HK-2 (cell line): ENCODE data around the gene PTPRD.

Experiments
- DNase-seq: peaks from one replicate; pipeline ENCODE4 v3.0.0-alpha.2; 2018; ENCODE audit not compliant: unreplicated experiment

The PTPRD gene

DNA sequence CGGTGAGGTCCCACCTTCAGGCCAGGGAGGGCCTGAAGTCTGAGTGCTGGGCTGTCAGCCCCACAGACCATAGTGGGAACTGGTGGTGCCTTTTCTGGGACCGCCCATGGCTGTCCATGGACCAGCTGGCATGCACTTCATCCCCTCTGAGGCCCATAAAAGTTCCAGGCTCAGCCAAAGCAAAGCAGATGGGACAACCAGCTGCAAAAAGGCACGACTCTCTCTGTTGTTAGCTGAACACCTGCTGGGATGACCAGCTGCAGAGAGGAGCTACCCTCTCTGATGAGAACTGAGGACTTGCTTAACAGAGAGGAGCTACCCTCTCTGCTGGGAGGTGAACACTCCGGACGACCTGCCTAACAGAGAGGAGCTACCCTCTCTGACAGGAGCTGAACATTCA, 1968.9 kb downstream of the PTPRD start:
- no peak for DNase-seq

DNA sequence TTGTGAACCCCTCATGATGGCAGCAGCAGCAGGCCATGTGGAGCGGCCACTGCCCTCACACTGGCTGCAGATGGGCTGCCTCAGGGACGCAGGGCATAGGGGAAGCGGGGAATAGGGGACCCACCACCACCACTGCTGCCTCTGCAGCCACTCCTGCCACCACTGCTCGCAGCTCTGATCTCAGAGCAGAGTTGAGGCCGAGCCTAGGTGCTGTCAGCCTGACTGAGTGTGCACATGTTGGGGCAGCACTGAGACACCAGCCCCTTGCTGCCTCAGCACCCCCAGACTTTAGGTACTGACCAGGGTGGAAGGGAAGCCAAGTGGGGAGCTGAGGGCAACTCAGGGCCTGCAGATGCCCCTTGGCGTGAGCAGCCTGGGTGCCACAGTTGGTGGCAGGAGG, 1969.3 kb downstream of the PTPRD start:
- DNase-seq: no peak

DNA sequence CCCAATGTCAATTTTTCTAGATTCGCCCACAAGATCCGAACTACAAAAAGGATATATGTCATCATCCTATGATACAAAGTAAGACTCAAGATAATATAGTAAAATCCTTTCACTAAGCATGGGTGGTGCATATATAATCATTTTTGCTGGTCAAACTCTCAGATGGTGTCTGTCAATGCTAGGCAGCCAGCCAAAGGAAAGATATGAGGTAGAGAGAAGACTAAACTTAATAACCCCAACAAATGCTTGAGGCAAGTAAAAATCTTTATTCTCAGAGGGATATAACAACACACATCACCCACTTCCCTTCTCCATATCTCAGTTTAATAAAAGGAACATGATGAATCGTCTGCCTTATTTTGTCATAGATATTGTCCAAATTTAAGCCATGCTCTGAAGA, 1972.0 kb downstream of the PTPRD start:
- no peak for DNase-seq

DNA sequence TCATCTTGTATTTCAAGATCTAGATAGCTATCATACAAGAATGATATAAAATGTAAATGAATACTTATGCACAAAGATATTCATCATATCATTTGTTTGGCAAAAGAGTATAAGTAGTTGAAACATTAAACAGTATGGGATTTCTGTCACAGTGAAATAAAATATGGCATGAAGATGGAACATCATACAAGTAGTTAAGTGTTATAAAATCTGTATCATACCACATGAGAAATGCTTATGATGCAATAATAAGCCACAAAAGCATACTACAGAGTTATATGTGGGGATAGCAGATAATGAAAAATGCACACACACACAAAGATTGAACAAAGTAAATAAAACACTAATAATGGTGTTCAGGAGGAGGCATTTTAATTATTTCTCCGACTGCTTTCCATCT, 1975.2 kb downstream of the PTPRD start:
- DNase-seq: no peak

DNA sequence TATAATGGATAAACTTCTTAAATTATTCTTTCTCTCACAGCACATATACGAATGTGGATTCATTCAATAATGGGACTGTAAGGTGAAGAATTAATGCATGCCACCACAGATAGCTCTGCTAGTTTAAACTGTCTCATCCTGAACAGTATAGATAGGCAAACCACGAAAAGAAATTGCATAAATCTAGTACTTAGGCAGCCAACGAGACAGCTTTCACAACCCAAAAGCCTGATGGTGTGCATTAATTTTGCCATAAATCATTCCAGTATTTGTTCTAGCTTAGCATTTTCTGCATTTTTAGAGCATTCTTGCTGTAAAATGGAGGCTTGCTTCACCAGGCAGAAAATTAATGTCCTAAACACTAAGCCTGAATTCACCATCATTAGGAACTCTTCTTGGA, 1979.0 kb downstream of the PTPRD start:
- no peak for DNase-seq

DNA sequence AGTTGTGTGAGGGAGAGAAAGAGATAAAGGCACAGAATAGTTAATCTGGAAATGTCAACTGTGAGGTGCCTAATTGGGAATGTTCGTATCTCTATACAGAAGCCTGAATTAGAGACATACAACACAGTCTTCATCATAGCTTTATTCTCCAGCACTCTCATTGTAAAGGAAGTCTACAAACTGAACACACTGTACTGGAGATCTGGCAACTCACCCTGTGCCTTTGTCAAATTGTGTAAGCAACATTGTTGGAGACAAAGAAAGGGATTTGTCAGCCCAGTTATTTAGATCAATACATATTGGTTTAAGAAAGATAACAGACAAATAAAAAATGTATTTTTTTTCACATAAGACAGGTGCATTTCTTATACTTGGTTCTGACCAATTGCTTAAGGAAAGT, 1980.3 kb downstream of the PTPRD start:
- no peak for DNase-seq

DNA sequence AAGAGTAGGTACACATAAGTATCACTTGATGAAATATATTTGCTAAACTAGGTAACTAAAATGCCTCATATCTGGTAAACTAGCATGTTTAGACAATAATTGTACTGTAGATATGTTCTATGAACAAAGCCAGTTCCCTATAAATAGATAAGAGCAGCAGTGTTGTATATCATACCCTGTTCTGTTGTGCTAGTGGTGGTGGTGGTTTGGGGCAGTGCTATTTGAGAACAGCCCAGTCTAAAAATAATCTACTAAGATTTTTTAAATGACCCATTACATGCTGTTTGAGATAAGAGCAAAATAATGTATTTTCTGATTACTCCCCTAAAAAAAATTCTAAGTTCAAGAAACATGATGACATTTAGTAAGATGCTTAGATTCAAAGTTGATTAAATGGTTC, 1984.0 kb downstream of the PTPRD start:
- no peak for DNase-seq

DNA sequence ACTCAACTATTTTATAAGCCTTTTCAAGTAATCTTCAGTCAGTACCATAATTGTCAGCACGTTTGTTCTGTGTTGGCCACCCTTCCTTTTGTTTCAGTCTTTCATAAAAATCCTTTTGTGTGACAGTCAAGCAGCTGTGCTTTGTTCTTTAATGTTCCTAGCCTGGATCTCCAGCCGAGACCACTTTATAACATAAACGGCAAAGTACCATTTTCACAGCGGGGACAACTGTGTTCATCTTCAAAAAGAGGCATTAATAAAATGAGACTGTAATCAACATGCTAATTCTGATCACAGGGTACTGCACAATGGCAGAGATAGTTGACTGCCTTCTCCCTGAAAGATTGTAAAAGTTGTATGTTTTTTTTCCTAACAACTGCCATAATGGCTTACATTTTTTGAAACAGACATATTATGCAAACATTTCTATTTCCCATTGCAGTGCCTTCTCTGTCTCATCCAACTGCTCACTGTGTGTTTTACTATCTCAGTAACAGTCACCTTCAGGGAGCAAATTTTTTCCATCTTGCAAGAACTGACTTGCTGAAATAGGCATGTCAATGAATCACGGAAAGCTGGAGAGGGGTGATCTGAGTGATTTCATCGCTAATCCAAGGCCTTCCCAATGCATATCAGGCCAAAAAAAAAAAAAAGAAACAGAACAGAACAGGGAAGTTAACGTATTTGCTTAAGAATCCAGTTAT, 1984.7 kb downstream of the PTPRD start:
- DNase-seq: no peak

GRCh38 chr9:8622871-8623270, 1989.9 kb downstream of the PTPRD start:
- DNase-seq: no peak

DNA sequence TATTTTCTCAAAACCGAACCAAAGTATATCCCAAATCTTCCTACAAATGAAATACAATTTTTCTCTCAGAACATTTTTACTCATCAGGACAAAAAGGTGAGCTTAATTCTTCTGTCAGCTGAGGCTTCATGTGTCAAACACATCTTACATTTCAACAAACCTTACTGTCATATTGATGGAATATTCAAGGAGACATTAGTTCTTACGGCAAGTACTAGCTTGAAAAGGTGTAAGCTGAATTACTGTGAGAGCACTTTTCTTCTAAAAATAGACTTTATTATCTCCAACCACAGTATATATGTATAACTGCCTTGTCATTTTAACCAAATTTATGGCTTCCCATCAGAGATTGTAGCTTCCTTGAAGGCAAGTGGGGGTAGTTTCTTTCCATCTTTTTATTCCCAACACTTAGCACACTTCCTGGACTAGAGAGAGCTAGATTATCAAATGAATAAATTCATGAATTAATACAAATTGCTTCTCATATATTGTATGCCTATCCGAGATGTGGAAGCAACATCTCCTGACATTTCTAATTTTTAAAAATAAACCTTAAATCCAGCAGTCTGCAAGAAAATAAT, 1990.5 kb downstream of the PTPRD start:
- DNase-seq: no peak

DNA sequence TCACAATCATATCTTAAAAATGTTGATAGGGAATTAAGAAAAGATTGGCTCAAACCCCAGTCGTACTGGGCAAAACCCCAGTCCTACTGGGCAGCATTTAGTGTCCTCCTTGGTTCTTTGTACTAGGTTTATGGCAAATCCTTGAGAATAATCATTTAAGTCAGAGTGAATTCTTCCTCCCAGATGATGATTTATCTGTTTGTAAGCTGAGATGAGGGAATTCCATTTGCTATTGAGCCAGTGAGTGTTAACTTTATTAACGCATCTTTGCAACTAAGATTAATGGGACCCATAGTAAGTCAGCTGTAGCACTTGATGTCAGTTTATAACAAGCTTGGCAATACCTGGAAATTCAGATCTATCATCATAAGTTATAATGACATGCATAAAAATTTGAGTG, 1991.4 kb downstream of the PTPRD start:
- DNase-seq: no peak

GRCh38 chr9:8616414-8616813, 1996.4 kb downstream of the PTPRD start:
- DNase-seq: no peak

DNA sequence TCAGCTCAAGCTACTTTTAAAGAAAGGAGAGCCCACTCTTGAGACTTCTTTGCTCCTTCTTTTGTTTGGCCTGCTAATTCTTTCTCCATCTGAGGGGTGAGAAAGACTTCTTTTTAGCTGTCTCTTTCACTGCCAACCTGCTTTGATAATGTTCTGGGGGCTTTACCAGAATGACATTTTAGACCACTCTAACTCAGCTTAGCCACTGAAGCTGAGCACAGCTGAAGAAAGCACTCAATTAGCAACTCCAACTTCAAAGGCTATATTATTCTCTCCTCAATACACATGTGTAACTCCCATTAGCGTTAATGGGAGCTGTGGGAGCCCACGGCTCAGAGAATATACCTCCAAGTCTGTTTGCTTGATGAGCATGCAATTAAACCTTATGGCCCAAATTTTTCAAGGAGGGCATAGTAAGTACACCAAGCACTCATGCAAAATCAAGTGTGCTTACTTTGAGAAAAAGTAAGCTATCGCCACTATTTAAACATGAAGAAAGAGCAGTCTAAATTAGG, 1997.8 kb downstream of the PTPRD start:
- DNase-seq: no peak

- no peak for DNase-seq
Measured at GRCh38 chr9:8613346-8613825, 1999.4 kb downstream of the PTPRD start.

- DNase-seq: no peak
Measured at GRCh38 chr9:8611153-8611552, 2001.6 kb downstream of the PTPRD start.

DNA sequence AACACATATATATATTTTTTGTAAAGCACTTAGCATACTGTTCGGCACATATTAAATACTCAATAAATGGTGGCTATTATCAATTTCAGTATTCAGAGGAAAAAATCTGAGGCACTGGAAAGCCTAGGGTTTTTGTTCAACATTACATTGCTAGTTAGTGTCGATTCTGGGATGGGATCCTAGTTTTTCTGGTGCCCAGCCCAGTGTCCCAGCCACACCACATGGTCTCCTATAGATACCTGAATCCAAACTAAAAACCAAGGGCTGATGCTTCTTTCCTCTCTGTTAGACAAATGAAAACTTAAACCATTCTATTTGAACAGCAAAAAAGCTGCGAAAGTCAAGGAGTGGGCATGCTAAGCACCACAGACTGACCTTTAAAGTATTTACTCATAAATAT, 2002.5 kb downstream of the PTPRD start:
- no peak for DNase-seq

GRCh38 chr9:8605096-8605495, 2007.7 kb downstream of the PTPRD start:
- DNase-seq: no peak

DNA sequence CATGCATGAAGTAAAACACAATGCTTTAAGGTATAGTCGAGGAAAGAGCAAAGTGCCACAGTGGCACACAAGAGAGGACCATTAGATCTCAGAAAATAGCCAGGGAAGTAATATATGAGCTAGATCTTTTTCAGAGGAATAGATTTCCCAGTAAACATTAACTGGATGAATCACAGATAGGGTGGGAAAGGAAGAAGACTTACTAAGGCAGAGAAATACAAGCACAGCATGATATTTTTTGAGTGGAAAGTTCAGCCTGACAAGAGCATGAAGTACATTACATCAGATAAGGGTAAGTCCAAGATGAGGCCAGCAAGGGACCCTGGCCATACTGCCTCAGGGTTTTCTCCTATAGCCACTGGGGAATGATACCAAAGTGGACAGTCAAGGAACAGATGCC, 2008.6 kb downstream of the PTPRD start:
- DNase-seq: no peak

DNA sequence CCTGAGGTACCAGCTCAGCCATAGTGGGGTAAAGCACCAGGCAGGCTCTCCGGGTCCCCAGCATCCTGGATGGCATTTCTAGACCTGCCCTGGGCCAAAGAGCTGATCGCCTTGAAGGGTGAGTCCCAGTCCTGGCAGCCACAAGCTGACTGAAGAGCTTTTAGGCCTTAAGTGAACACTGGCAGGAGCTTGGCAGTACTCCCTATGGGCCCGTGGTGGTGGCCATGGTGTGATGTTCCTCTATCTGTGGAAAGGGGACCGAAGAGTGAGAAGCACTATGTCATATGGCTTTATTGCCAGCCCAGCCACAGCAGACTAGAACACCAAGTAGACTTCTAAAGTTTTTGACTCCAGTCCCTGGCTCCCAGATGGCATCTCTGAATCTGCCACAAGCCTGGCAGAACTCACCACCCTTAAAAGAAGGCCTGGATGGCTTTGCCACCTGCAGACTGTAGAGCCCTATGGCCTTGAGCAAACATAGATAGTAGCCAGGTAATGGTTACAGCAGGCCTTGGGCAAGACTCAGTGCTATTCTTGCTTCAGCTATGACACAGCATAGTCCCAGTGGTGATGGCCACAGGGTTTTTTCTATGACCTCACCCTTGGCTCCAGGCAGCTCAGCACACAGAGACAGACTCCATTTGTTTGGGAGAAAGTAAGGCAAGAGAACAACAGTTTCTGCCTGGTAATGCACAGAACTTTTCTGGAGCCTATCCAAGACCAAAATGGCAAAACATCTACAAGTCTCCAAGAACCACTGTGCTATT, 2011.7 kb downstream of the PTPRD start:
- no peak for DNase-seq

DNA sequence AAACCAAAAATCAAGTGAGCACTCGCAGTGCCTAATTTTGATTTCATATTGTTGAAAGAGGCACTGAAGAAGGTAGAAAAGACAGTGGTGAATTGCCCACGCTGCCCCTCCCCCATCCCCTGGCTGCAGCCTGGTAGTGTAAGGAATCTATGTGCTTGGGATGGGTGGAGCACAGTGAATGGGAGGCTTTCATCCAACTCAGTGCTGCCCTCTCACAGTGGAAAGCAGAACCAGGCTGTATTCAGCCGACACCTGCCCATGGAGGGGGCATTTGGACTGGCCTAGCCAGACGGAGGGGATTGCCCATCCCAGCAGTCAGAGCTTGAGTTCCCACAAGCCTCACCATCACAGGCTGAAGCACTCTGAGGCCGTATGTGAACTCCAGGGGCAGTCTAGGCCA, 2012.9 kb downstream of the PTPRD start:
- no peak for DNase-seq

DNA sequence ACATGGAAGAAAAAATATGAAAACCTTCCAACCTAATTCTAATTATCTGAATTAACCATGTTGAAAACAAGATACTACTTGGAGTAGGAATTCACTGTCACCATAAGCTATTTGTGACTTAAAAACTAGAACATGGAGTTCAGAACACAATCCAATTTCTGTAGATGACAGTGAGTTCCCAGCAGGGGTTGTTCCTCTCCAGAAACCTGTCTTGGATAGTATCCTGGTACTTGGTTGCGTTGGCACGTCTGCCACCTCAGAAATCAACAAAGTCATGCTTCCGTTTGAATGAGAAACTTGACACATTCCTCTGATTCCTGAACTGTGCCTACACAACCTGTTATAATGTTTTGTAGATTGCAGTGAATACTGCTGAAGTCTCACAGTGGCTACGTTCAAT, 2023.3 kb downstream of the PTPRD start:
- DNase-seq: no peak

- no peak for DNase-seq
Measured at GRCh38 chr9:8585036-8585435, 2027.8 kb downstream of the PTPRD start.

- no peak for DNase-seq
Measured at GRCh38 chr9:8579661-8580060, 2033.1 kb downstream of the PTPRD start.
